HG03025 (cell line): ENCODE results near the gene IL5RA.
A peak's percentile ranks its signal among the peaks of the same experiment; 100 is the strongest.

Source experiments
- ATAC-seq: cut with Tn5 transposase; IDR thresholded peaks from one replicate; pipeline ENCODE4 v1.9.1; 2021; ENCODE audit warnings: mild to moderate bottlenecking, moderate library complexity; ENCODE audit not compliant: unreplicated experiment, low FRiP score

The IL5RA gene

DNA sequence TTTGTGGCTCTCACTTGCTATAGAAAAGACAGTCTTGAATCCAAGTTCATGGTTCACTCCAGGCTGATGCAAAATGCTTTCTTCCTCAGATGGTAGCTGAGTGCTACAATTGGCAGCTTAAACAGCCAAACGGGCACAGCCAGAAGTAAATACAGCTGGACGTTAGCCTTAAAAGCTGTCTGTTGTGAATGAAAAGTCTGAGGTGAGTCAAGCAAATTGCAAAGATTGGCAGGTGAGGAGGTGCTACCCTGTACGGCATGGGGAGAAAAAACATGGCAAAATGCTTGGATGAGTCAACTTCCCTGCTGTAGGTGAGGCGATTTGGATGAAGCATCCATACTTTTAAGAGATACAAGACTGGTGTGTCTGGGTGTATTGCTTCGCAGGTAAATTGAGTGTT lies 40.5 kb downstream of the IL5RA start:
- ATAC-seq = no peak

DNA sequence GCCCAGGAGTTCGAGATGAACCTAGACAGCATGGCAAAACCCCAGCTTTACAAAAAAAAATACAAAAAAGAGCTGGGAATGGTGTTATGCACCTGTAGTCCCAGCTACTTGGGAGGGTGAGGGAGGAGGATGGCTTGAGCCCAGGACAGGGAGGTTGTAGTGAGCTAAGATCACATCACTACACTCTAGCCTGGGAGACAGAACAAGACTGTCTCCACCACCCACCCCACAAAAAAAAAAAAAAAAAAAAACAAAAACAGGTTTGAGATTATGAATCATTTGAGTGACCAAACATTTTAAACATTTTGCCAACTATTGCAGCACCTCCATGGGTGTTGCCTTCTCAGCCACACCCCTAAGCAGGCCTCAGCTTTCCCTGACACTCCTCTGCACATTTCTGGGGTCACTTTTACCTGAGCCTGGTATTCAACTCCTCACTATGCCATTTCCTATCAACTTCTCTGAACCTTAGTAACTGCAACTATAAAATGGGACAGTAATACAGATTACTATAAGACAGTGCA lies 41.8 kb downstream of the IL5RA start:
- no peak for ATAC-seq

DNA sequence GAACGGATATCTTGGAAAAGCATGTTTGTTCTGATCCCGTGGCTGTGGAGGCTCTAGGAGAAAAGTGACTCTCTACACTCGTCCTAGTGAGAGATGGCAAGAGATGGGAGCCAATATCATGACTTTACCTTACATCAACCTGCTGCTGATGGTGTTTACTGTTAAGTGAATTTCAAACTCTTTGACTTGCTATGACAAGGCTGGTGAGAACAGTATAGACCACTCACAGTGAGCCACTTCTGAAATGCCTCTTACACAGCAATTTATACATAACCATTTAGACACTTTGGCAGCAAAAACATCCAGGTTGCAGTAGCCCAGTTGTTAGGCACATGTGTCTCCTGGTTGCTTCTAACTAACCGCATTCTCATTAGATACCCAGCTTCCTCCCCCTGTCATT lies 43.3 kb downstream of the IL5RA start:
- no peak for ATAC-seq

DNA sequence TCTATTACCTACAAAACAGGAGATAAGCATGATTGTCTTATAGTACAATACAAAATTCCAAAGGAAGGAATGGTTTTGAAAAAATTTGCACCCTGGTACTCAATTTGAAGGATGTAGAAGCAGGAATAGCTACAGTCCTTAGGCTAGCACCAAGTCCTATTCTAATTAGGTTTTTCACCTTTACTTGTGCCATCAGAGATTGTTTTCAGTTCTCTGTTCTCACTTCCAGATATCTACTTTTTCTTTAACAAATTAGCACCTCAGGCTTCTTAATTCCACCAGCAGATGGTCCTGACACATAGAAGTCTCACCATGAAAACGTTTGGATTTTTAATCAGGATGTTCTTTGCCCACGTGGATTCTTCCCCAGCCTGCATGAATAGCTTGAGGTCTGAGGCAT lies 43.8 kb downstream of the IL5RA start:
- peak; percentile 90 for ATAC-seq

DNA sequence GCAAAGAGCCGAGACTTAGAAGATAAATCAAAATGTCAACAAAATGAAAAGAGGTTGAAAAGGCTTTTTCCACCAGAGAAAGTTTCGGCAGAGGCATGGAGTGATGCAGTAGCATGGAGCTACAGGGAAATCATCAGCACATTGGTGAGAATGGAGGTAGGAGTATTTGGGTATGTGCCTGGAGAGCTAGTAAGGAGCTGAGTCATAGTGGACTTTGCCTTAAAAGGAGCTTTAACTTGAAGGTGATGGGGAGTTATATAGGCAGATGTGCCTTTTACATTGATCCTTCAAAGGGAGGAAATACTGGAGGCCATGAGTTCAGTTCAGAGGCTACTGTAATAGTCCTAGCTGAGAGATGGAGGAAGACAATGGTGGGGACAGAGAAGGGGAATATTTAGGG lies 44.3 kb downstream of the IL5RA start:
- no peak for ATAC-seq

DNA sequence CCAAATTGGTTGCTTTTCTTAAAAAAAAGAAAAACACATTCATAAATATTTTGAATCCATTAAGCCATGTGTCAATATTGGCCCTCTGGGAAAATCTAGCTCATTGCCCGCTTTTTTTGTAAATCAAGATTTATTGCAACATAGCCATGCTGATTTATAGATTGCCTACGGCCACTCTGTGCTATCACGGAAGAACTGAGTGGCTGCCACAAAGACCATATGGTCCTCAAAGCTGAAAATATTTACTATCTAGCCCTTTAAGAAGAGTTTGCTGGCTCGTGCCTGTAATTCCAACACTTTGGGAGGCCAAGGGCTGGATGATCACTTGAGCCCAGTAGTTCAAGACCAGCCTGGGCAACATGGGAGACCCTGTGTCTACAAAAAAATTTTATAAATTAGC lies 45.9 kb downstream of the IL5RA start:
- ATAC-seq = no peak

DNA sequence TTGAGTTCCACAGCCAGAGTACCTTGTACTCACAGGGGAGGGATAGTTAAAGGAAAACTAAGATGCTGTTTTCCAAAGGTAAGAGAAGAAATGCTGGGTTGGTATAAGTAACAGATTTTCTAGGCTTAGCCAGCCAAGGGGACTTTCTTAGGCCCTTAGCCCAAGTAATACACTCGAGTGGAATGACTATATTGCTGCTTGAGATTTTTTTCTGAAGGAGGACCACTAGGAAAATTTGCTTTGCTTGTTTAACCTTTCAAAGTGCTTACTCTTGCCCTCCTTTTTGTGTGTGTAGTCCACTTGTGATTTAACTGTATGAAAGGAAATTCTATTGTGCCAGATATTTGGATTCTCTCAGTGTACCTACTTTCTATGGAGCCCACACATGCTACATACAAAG lies 50.5 kb downstream of the IL5RA start:
- ATAC-seq = no peak

DNA sequence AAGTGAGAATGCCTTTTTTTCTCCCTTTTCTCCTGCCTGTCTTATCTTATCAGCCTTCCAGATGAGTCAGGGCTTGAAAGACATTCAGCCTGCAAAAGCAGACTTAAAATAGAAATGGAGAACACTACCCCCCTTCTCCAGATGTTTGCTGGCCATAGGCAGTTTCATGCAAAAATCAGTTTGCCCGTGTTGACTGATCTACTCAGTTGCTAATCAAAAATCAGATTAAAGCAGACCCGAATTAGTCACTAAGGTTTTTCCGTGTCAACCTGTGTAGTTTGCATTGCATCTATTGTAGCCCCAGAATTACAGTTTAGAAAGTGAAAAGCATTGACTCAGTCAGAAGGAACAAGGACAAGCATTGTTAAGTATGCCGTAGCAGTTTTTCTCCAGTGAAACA lies 56.2 kb downstream of the IL5RA start:
- ATAC-seq = no peak

DNA sequence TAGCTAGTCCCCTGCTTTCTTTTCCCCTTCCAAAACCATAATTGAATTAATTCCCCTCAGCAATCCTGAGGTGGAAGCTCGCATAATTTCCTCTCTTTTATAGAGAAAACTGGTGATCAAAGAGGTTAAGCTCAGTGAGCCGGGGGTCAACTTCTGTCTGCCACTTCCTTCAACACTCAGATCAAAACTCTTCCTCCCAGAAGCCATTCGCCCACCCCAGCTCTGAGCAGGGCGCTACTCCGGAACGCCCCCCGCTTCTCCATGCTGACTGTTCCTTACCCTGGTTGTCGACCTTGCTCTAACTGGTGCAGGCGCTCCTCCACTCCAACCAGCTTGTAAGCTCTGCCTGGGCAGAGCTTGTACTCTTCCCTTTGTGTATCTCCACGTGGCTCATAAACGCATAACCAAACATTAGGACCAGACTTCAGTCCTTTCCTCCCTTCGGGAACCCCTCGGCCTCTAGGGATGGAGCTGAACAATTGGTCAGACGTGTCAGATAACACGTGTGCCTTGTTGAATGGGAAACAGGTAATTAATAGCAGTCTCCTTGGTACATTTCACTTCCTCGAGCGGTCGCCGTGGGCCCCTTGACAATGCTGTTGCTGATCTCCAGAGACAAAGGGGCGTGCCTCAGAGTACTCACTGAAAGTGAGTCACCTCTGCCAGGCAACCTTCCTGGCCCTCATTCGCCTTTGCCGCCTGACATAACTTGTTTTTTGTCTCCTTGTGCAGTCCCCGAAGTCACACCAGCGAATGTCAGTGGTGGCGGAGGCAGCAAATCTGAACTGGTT lies 71.8 kb downstream of the IL5RA start:
- no peak for ATAC-seq

DNA sequence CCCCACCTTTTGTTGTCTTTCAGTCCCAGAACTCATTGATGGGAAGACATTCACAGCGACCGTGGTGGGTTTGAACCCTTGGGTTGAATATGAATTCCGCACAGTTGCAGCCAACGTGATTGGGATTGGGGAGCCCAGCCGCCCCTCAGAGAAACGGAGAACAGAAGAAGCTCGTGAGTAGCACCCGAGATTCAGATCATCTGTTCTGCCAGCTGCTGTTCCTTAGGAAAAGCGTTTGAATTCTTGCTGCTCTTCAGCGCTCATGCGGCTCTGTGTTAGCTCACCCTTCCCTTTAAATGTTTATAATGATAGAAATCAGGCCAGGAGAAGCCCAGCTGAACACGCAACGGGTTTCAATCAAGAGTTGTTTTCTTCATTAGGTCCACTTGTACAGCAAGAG lies 73.0 kb downstream of the IL5RA start:
- no peak for ATAC-seq

DNA sequence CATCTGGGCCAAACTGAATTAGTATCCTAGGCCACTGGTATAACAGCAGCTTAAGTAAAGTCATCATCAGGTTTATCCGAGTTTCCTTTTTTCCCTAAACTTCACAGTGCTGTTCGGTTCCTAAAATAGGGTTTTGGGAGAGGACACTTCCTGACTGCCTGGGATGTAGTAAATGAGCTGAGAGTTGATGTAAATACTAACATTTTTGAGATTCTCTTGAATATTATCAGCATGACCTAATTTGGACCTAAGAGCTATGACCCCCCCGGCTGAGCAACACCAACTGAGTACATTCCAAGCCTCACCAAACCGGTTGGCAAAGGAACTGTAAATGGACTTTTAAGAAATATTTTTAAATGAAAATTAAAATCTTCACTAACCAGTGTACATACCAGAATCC lies 78.8 kb downstream of the IL5RA start:
- no peak for ATAC-seq

DNA sequence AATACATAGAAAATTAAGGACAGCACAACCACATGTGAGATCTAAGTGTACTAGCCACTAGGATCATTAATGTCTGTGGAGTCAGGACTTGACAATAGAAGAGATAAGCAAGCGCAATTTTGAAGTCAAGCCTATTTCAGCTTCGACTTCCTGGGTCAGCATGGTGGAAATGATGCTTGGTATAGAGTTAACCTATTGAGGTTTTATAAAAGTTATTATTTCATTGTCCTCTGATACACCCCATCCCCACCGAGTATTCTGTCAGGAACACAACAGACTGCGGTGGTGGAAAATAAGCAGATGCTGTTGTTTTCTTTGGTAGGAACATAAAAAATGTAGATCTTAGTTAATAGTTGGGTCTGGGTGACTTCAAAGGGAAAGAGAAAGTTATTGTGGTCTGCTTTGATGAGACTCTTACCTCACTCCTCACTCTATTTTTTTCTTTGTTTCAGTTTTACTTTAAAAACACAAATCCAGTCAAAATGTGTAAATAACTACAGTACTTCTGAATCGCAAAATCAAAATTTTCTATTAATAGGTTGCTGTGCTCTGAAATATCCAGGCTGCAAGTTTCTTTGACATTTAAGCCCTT lies 82.1 kb downstream of the IL5RA start:
- peak; percentile 98 for ATAC-seq

DNA sequence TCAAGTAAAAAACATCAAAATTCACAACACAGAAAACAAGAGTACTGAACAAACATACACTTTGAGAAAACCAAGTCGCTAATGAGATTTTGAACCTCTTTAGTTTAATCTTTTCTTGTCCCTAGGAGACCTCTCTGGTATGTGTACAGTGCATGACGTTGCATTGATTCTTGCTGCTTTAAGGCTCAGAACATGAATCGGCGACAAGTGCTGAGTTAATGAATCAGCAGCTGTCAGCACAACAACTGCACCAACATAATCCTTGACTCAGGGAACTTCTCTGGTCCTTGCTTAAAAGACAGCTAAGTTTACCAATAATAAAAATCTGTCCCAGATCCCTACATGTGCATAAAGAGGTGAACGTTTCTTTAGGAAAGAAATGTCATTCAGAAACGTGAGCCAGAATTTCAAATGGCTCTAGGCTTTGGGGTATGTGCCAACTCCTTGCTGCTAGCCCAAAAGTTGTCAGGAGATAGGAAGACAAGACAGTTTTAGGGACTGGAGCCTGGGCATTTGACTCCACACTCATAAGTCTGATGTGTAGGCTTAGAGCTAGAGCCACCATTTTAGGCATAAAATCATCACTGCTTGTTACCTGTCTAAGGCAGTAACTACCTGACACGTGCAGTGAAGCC lies 86.9 kb downstream of the IL5RA start:
- ATAC-seq = no peak

DNA sequence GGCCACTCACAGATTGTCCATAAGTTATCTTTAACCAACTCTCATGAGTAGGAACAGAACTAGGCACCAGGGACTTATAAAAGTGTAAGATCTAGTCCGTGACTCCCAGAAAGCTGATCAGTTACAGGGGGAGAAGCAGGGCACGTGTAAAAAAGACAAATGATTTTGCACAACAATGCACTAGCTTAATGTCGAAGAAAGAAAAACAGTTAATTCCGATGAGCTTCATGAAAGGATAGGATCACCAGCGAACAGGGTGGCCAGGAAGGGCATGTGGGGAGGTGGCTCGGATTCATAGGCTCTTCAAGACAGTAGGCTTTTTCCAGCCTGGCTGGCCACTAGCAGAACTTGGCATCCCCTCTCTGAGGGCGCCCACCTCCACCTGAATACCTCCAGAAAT lies 90.0 kb downstream of the IL5RA start:
- no peak for ATAC-seq
